ENCODE data around the gene IL31RA.

GRCh38 chr5:55900776-55901175, 49.6 kb downstream of the IL31RA start:
- TF ChIP-seq EZH2phosphoT487 (conservative IDR thresholded peaks at IDR 0.05; ENCODE audit: low read length): no peak
- TF ChIP-seq CTCF (IDR thresholded peaks at IDR 0.05; ENCODE audit: insufficient read depth, low read length, poor library complexity, severe bottlenecking): no peak

All from SU-DHL-6 (cell line).